HG02938 (cell line): ENCODE measurements around the gene GIGYF1.

ENCODE experiments used
- ATAC-seq: cut with Tn5 transposase; IDR thresholded peaks from one replicate; pipeline ENCODE4 v1.9.1; 2021; ENCODE audit warnings: mild to moderate bottlenecking, moderate library complexity; ENCODE audit not compliant: unreplicated experiment

Gene GIGYF1

DNA sequence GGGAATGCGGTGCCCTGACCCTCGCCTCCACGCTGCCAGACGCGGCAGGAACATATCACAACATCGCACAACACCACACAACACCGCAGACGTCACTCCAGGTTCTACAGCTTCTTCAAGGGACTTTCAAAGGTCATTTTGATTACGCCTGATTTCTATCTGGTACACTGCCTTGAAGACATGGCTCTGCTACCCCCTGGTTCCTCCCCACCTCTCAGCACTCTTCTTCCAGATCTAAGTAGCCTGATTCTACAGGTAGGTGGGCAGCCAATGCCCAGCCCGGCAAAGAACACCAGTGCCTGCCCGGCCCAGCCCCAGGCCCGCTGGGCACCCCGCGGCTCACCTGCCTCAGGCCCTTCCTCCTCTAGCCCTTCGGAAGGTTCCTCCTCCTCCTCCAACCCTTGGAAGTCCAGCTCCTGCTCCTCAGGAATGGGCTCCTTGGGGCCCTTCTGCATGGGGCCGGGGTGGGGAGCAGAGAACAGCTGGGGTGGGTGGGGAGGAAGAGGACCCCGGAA is 8.4 kb downstream of the GIGYF1 start:
- ATAC-seq, result no peak

DNA sequence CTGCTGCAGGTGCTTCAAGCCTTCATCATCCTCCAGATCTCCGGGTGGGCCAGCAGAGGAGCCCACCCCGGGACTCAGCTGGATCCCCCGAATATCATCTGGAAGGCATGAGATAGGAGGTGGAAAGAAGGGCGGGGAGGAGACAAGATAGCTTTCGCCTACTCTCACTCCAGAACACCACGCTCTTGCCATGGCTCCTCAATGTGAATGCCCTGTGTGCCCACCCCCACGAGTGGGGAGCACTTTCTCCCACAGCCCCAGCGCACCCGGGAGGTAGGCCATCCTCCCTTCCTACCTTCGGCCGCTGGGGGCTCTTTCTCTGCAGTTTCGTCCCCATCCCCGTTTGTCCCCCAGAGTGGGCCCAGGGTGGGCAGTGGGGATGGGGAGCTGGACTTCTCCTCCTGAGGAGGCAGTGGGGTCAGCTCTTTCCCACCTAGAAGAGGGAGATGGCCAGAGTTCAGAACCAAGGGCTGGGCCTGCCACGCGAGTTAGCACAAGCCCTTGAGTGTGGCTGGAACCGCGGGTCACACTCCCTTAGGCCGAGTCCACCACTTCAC is 8.9 kb downstream of the GIGYF1 start:
- ATAC-seq, result no peak

DNA sequence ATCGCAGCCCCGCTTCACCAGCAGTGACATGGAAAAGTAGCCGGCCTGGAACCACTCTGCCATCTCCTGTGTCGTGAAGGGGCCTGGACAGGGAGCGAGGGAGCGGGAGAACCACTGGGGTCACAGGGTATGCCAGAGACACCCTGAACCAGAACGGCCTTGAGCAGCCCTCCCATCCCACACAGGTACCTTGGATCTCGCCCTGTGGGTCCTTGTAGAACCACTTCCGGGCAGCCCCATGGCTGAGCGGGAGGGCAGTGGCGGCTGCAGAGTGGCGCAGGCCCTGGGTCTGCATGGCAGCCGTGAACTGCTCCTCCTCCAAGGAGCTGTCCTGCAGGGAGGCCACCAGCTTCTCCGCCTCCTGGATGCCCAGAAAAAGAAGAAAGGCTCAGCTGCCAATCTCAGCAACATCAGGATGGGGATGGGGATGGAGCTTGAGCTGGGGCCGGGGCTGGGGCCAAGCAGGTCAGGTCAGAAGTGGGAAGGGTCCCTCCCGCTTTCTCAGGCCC is 9.5 kb downstream of the GIGYF1 start:
- no peak for ATAC-seq

DNA sequence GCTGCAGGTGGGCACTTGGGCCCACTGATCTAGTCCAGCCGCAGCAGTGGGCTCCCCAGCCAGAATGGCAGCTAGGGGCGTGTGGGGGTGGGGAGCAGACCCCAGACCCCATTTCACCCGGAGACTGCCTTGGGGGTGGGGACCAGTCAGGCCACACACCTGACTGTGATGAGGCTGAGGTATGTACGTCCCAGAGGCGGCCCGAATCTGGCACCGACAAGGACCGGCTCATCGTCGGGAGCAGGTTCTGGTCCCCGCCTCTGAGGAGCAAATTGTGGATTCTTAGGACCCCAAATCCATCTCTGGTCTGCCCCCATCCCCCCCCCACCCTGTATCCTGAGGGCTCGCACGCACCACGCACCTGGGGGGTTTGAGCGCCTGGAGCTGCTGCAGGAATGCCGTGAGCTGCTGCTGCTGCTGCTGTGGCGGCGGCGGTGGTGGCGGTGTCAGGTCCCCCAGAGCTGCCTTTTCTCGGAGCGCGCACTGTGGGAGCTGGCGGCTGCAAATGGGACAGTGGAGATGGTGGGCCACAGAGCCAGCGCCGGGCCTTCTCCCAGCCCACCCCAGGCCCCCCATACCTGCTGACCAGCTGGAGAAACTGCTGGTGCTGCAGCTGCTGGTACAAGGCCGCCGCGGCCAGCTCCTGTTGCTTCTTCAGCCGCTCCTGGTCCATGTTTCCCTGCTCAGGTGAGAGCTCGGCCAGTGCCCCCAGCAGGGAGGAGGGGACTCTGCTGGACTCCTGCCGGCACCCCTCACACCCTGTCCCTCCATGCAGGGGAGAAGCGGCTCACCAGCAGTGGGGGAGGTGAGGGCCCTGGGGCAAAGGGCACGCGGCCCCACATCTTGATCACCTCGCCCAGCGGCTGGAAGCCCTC is 10.2 kb downstream of the GIGYF1 start:
- ATAC-seq, result no peak

DNA sequence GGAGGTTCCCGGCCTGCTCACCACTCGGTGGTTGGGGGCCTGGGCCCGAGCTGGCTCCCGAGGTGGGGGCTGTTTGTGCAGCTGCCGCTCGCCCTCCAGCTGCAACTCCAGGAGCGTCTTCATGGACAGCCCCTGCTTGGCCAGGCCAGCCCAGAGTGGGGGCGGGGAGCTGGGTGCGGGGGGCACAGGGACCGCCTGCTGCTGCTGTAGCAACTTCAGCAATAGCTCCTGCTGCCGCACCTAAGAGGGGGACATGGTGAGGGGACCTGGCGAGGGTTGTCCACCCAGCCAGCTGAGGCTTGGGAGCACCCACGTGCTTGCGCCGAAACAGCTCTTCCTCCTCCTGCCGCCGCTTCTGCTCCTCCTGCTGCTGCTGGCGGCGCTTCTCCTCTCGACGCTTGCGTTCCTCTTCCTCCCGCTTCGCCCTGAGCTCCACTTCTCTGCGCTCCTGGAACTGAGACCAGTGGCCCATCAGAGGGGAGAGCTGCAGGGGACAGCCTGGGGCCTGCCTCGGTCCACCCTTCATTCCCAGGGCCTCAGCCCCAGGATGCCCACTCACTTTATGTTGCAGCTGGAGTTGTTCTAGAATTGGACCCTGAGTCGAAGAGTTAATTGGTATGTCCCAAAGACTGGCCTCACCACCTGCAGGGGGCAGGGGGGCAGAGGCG is 10.9 kb downstream of the GIGYF1 start:
- no peak for ATAC-seq

DNA sequence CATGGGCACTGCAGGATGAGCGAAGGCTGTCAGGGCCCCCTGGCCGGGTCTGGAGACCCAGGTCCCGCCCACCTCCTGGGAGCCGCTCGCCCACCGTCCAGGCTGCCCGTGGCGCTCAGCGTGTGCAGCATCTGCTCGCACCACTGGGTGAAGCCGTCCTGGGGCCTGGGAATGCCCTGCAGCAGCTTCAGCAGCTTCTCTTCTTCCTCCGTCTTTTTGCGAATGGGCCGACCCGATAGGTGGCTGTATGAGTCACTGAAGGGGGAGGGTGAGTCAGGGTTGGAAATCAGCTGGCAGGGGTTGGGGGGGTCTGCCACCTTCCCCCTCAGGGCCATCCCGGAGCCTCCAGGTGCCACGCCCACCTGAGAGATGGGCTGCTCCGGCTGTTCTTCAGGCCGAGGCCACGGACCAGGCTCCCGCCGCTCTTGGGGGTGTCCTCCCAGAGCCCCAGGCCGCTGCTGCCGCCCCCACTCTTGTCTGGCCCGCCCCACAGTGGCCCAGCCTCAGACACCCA is 11.8 kb downstream of the GIGYF1 start:
- no peak for ATAC-seq

DNA sequence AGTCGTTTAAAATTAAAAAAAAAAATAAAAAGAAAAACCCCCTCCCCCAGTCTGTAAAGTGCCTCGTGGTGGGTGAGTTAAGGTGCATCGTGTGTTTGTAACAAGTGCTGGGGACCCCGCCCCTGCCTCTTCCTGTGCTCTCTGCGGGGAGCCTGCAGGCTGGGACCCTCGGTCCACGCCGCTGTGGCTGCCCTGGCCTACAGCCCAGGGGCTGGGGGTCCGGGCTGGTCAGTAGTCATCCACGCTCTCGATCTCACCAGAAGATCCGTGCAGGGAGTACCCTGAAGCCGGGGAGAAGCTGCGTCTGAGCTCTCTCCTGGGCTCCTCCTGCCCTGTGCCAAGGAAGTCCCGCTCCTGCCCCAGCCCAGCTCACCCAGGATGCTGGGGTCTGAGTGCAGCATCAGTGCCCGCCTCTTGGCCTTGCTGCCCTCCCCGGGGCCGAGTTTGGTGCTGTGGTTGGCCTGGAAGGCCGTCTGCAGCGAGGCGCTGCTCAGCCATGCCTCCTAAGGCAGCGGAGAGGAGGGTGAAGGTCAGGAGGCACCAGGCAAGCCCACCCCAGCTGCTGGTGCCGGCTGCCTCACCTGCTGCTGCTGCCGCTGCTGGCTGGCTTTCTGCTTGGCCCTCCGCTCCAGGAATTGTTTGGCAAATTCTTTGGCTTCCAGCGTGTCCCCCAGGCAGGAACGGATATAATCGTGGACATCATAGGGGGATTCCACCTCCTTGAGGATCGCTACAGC is 12.4 kb downstream of the GIGYF1 start:
- no peak for ATAC-seq

DNA sequence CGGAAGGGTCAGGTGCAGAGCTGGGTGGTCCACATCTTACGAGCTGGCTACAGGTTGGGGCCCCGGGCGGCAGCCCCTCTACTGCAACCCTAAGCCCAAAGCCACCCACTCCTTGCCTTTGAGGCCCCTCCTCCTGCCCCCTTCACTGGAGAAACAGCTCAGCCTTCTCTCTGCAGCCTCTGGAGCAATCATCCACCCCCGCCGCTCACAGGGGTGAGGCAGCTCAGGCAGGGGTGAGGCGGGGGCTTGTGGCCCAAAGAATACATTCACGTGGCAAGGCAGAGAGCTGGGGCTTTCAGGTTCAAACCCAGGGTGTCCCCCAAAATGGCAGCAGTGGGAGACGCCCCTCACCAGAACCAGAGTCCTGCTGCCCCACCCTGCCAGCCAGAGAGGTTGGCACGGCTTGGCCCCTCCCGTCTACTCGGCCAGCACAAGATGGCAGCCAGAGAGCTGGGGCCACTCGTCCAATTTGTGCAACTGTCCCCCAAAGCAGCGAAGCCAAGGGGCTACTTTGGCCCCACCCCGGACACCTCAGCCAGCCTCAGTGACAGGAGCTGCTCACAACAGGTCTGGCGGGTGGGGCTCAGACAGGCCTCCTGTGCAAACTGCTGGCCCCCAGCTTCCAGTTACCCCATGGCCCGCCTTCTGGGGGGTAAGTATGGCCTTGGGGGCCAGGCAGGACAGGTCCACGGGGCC is 13.3 kb downstream of the GIGYF1 start:
- no peak for ATAC-seq

DNA sequence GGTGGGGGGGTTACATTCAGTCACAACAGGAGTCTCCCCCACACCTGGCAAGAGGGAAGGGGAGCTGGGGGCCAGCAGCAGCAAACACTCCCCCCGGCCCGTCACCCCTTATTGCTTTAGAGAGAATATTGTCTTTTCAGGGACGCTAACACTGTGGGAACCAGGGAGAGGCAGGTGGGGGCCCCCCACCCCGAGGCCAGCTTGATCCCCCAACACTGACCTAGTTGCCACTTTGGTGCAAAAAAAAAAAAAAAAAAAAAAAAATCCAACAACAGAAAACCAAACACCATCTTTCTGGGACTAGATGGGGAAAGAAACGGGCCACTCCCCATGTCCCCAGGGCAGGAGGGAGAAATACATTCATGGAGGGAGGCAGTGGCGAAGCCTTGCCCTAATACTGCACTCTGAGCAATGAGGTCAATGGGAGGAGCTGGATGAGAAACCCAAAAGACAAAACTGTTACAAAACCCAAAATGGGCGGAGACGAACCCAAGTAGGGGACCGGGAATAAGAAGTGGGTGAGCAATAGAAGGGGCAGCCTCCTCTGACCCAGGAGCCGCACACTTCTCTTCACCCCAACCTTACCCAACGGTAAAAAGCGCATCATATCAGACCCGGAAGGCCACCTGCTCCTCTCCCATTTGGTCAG is 14.0 kb downstream of the GIGYF1 start:
- ATAC-seq, result no peak

DNA sequence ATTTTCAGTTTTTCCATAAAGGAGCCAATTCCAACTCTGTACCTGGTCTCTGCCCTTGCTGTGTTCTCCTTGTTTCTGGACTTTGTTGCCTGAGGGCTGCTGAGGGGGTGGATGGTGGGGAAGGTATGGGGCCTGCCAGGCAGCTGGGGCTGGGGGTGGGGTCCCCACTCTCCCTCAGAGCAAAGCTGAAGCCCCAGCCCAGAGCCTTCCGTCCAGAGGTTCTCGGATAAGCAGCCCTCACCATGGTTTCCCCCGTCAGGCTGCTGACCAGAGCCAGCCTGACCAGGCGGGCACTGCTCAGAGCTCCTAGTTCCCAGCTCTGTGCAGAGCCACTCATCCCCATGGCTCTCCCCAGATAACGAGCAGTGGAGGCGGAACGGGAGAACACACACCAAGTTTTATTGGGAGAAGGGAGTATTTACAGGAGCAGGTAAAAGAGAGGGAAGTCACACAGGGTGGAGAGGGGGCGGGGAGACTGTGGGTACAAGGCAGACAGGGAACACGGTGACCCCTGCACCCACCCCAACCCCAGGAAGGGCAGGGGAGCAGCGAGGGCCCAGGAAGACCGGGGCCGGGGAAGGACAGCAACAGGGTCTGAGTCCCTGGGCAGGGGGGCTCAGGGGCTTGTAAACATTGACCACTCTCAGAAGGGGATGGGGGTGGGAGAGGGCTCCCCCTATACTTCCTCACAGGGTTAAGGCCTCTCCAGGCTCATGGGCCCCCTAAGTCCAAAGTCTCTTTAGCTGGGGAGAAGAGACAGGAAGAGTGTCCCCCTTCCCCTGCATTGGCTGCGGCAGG is 14.7 kb downstream of the GIGYF1 start:
- no peak for ATAC-seq

DNA sequence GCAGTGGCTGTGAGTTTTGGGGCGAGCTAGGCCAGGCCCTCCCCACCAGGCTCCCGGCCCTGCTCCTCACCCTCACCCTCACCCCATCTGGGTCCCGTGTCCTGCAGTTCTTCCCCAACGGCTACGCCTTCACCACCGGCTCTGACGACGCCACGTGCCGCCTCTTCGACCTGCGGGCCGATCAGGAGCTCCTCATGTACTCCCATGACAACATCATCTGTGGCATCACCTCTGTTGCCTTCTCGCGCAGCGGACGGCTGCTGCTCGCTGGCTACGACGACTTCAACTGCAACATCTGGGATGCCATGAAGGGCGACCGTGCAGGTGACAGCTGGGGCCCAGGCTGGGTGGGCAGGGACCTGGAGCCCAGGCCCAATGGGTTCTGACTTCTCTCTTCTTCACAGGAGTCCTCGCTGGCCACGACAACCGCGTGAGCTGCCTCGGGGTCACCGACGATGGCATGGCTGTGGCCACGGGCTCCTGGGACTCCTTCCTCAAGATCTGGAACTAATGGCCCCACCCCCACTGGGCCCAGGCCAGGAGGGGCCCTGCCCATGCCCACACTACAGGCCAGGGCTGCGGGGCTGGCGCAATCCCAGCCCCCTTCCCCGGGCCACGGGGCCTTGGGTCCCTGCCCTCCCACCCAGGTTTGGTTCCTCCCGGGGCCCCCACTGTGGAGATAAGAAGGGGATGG is 15.6 kb downstream of the GIGYF1 start:
- no peak for ATAC-seq

DNA sequence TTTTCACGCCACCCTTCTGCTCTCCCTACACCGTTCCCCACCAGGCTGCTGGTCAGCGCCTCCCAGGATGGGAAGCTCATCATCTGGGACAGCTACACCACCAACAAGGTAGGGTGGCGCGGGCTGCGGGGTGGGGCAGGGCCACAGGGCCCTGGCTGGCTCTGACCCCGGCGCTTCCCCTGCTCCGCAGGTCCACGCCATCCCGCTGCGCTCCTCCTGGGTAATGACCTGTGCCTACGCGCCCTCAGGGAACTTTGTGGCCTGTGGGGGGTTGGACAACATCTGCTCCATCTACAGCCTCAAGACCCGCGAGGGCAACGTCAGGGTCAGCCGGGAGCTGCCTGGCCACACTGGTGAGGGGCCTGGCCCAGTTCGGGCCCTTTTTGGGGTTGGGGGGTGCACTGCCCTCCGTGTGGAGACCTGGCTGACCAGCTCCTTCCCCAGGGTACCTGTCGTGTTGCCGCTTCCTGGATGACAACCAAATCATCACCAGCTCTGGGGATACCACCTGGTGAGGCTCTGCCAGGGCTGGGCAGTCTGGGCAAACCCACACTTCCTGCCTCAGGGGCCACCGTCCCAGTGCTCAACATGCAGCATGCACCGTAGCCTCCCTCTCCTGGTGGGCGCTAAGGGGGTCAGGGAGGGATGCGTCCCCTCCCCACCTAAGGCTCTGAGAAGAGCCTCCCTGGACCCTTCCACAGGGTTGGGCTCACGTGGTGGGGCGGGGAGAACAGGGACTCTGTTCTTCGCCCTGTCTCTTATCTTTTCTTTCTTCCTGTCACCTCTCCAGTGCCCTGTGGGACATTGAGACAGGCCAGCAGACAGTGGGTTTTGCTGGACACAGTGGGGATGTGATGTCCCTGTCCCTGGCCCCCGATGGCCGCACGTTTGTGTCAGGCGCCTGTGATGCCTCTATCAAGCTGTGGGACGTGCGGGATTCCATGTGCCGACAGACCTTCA is 16.5 kb downstream of the GIGYF1 start:
- no peak for ATAC-seq

DNA sequence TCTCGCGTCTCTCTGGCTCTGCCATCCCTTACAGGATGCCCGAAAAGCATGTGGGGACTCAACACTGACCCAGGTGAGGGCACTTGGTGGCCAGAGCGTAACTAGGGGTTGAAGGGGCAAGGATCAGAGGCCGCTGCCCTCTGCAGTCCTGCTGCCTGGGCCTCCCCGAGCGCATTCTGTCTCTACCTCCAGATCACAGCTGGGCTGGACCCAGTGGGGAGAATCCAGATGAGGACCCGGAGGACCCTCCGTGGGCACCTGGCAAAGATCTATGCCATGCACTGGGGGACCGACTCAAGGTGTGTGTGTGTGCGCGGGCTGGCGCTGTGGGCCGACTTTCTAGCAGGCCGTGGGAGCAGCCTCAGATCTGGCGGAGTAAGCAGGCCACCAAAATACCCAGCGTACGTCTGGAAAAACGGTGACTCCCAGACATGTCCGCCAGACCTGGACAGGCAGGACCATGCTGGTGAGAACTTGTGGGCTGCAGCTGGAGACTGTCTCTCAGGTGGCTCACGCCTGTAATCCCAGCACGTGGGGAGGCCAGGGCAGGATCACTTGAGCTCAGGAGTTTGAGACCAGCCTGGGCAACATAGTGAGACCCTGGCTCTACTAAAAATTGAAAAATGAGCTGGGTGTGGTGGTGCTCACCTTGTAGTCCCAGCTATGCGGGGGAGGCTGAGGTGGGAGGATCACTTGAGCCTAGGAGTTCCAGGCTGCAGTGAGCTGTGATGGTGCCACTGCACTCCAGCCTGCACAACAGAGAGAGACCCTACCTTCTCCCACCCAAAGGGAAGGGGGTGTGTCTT is 17.3 kb downstream of the GIGYF1 start:
- ATAC-seq, result no peak

DNA sequence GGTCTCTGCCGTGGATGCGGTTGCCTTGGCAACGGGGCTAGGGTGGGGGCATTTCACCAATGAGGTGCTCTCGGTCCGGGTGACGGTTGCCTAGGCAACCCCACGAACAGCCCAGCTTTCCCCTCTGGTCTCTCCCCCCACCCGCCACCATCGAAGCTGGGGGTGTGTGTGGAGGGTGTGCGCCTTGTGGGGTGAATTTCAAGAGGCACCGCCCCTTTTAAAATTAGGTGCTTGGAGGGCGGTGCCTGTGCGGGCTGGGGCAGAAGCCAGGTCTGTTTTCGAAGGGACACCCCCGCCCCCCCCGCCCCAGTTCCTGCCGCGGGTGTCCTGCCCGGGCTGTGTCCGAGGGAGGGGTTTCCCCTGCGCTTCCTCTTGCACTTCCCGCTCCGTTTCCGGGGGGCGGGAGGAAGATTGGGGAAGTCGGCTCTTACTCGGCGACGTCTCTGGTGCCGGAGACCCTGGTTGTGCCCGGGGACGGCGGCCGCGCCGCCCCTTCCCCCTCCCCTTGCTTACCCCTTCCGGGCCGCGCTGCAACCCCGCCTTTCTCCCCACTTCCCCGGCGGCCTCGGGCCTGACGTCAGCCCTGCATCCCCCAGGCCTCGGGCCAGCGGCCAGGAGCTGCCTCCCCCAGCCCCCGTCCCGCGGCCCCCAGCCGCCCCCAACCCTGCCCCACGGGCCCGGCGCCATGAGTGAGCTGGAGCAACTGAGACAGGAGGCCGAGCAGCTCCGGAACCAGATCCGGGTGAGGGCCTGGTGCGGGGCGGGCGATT is 18.3 kb downstream of the GIGYF1 start:
- ATAC-seq, result no peak

DNA sequence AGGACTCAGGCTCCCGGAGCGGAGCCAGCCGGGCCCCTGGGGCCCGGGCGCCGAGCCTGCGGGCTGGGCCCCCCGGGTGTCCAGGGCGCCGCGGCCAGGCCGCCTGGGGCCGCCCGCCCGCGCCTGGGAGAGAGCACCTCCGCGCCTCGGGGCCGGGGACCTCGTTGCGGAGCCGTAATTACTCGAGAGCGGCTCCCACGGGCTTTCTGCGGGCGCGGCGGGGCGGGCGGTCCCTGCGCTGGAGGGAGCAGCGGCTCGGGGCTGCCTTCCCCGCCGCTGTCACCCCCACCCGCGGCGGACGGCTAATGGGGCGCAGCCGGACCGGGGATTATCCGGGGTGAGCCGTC is 19.0 kb downstream of the GIGYF1 start:
- ATAC-seq, result no peak
